HepG2 (cell line): Measurements from ENCODE around the gene STRN3. TPM values are rescaled to one million over a fixed set of nuclear protein-coding genes. Genes with fewer than 3 reads are reported as not detected.

ENCODE experiments used
- HNF4A ChIP-seq: sonication (generic); formaldehyde crosslinking; IDR thresholded peaks from 2 replicates; pipeline ENCODE4 v1.4.0; 2020; ENCODE audit warnings: missing genetic modification reagents
- MLX ChIP-seq: IDR thresholded peaks from 2 replicates; pipeline ENCODE4 v1.6.1; 2016
- NR2C2 ChIP-seq: sonication (generic); formaldehyde crosslinking; IDR thresholded peaks from 2 replicates; pipeline ENCODE4 v1.4.0; 2020; ENCODE audit warnings: missing genetic modification reagents, mild to moderate bottlenecking, moderate library complexity, borderline replicate concordance
- ZHX1 ChIP-seq: sonication (generic); formaldehyde crosslinking; IDR thresholded peaks from 2 replicates; pipeline ENCODE4 v1.8.1; 2022; ENCODE audit warnings: low read depth, mild to moderate bottlenecking, missing genetic modification reagents
- ZMYM2 ChIP-seq: sonication (generic); formaldehyde crosslinking; IDR thresholded peaks from 2 replicates; pipeline ENCODE4 v1.8.0; 2022; ENCODE audit warnings: mild to moderate bottlenecking, missing genetic modification reagents
- ZNF282 ChIP-seq: fragments of 450-650 bp; IDR thresholded peaks from 2 replicates; pipeline ENCODE4 v1.6.1; 2018; ENCODE audit not compliant: partially characterized antibody
- ZNF530 ChIP-seq: sonication (generic); formaldehyde crosslinking; IDR thresholded peaks from 2 replicates; pipeline ENCODE4 v1.5.0; 2020; ENCODE audit warnings: low read depth, mild to moderate bottlenecking, missing genetic modification reagents
- ZNF546 ChIP-seq: sonication (generic); formaldehyde crosslinking; conservative IDR thresholded peaks from 2 replicates; pipeline ENCODE4 v1.8.1; 2023; ENCODE audit warnings: mild to moderate bottlenecking, missing genetic modification reagents
- ZNF746 ChIP-seq: sonication (generic); formaldehyde crosslinking; IDR thresholded peaks from 2 replicates; pipeline ENCODE4 v1.8.0; 2022; ENCODE audit warnings: mild to moderate bottlenecking, missing genetic modification reagents
- polyA plus RNA-seq, 8 experiments: library from polyadenylated mRNA; depleted of rRNA in 3 of 8; stranded (reverse) in 7 of 8; unstranded in 1 of 8; fragments of >200 nt; fragmentation: Illumina TruSeq in 4 of 8; extraction: Trizol in 4 of 8; gene quantifications; 2 replicates each; pipeline versions ENCODE4 v1.2.1 to v1.2.3, GENCODE V29; 2011 to 2016; ENCODE audit warnings: low read depth in 4 of 8, missing spikeins in 1 of 8, mixed read lengths in 1 of 8; ENCODE audit not compliant: insufficient read depth in 1 of 8
- total RNA-seq, 5 experiments: library from RNA; depleted of rRNA; stranded (reverse); fragments of >200 nt; fragmentation: Illumina TruSeq; extraction: Trizol; gene quantifications; 2 replicates each; pipeline ENCODE4 v1.2.3, GENCODE V29; 2016; ENCODE audit warnings: low read depth in 1 of 5

The STRN3 gene
- total and polyA plus RNA-seq, 2 of the 13 experiments (the other 11 are each of a cell fraction or from before 2014, with no cell fraction given) = 49.4 to 123 TPM

- TF ChIP-seq ZHX1 (CRISPR knock-in tag) = no peak
- TF ChIP-seq MLX (CRISPR knock-in tag) = no peak
- TF ChIP-seq ZNF530 (CRISPR knock-in tag) = no peak
- no peak for TF ChIP-seq HNF4A (CRISPR knock-in tag)
- TF ChIP-seq ZNF546 (CRISPR knock-in tag) = no peak
- no peak for TF ChIP-seq NR2C2
- TF ChIP-seq ZMYM2 (CRISPR knock-in tag) = 0 out of 2 replicates have a peak, but pooled peaks have one; percentile 26
- no peak for TF ChIP-seq ZNF282
- no peak for TF ChIP-seq ZNF746 (CRISPR knock-in tag)
- TF ChIP-seq, all 625 proteins: peak for 24
These were observed 3.1 kb upstream of the STRN3 start (continued) for GRCh38 chr14:31029016-31029970.
